ENCODE data around the gene ODR4. TPM values are rescaled to one million over a fixed set of nuclear protein-coding genes. Genes with fewer than 3 reads are reported as not detected.
"Not testable (repeated sequence)": the region's sequence is repeated elsewhere in the genome, so short reads cannot be mapped to it uniquely, and the experiment has no call there.

Gene ODR4
- total RNA-seq, 2 experiments from 2014 or later, result 11.5 to 12.0 TPM

- ChIA-PET POLR2A (no interaction called here), CTCF (interaction anchor here (0.6 to 0.7 kb wide), 3 partner anchors 21 to 1625 kb away, joined by 3 to 5 read pairs (median 3); no protein-coding TSS in a partner anchor)
- intact Hi-C loops (cut with micrococcal nuclease), result no loop called here
- no peaks in the 10 kb centered on the region for H3K9me3 Mint-ChIP-seq
- no peak overlapping the region for H3K27ac Mint-ChIP-seq
- no peak overlapping the region for H3K4me3 Mint-ChIP-seq
- H3K4me1 Mint-ChIP-seq (ENCODE audit: low read depth), result peaks cover 8% of the 10 kb centered on the region
- no peak for DNase-seq
- H3K36me3 Mint-ChIP-seq, result peaks cover 17% of the 10 kb centered on the region
- H3K27me3 Mint-ChIP-seq, result no peaks in the 10 kb centered on the region
Measured at GRCh38 chr1:186390925-186391324, 15.3 kb downstream of the ODR4 start.

GRCh38 chr1:186391841-186392240, 16.2 kb downstream of the ODR4 start:
- Mint-ChIP-seq H3K9me3 (no peaks in the 10 kb centered on the region), H3K4me1 (ENCODE audit: low read depth) (peaks cover 8% of the 10 kb centered on the region), H3K27me3 (no peaks in the 10 kb centered on the region), H3K27ac (no peak overlapping the region), H3K36me3 (peaks cover 17% of the 10 kb centered on the region), H3K4me3 (no peak overlapping the region)
- intact Hi-C loops (cut with micrococcal nuclease), result no loop called here
- ChIA-PET POLR2A (no interaction called here), CTCF (no interaction called here)
- DNase-seq, result no peak

- not testable (repeated sequence) for H3K4me3 Mint-ChIP-seq
- peaks cover 20% of the 10 kb centered on the region for H3K36me3 Mint-ChIP-seq
Measured at GRCh38 chr1:186392711-186393110, 17.1 kb downstream of the ODR4 start.

DNA sequence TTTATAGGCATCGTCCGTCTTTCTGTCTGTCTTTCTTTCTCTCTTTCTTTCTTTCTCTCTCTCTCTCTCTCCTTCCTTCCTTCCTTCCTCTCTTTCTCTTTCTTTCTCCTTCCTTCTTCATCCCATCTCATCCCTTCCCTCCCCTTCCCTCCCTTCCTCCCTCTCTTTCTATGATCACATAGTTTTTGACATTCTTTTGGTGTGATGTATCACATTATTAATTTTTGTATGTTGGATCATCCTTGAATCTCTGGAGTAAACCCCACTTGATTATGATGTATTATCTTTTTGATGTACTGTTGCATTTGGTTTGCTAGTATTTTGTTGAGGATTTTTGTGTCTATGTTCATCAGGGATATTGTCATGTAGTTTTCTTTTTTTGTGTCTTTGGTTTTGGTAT, 25.8 kb downstream of the ODR4 start:
- H3K27me3 Mint-ChIP-seq; CTCF ChIA-PET; H3K27ac Mint-ChIP-seq; DNase-seq; POLR2A ChIA-PET; H3K4me3 Mint-ChIP-seq; H3K9me3 Mint-ChIP-seq; H3K4me1 Mint-ChIP-seq (ENCODE audit: low read depth): not testable (repeated sequence)
- intact Hi-C loops (cut with micrococcal nuclease), result loop anchor here (5.0 to 10.0 kb wide), 2 partner anchors 76 to 213 kb away; no protein-coding TSS in a partner anchor
- H3K36me3 Mint-ChIP-seq, result peaks cover 21% of the 10 kb centered on the region

More at GRCh38 chr1:186392711-186393110, 17.1 kb downstream of the ODR4 start:
- intact Hi-C loops (cut with micrococcal nuclease); H3K27me3 Mint-ChIP-seq; H3K9me3 Mint-ChIP-seq; H3K27ac Mint-ChIP-seq; DNase-seq; H3K4me1 Mint-ChIP-seq (ENCODE audit: low read depth): not testable (repeated sequence)
- POLR2A ChIA-PET, result interaction anchor here (0.6 kb wide), 1 partner anchor 29 kb away, joined by 3 read pairs; no protein-coding TSS in a partner anchor
- CTCF ChIA-PET, result interaction anchor here (0.7 to 2.0 kb wide), 2 partner anchors 12 to 692 kb away, joined by 3 to 4 read pairs; no protein-coding TSS in a partner anchor

GRCh38 chr1:186403632-186404031, 28.0 kb downstream of the ODR4 start:
- H3K4me1 Mint-ChIP-seq (ENCODE audit: low read depth), result no peaks in the 10 kb centered on the region
- no peak for DNase-seq
- ChIA-PET POLR2A (interaction anchor here (1.0 kb wide), 1 partner anchor 29 kb away, joined by 4 read pairs; the partner anchor contains the start of genes ODR4 and TPR), CTCF (interaction anchor here (0.6 to 1.7 kb wide), 15 partner anchors 8 to 583 kb away, joined by 3 to 8 read pairs (median 3); partner anchors contain the start of genes ODR4 and TPR)
- H3K36me3 Mint-ChIP-seq, result peaks cover 29% of the 10 kb centered on the region
- no peak overlapping the region for H3K4me3 Mint-ChIP-seq
- no peaks in the 10 kb centered on the region for H3K9me3 Mint-ChIP-seq
- H3K27me3 Mint-ChIP-seq, result no peaks in the 10 kb centered on the region
- no peak overlapping the region for H3K27ac Mint-ChIP-seq
- intact Hi-C loops (cut with micrococcal nuclease), result loop anchor here (2.0 to 10.0 kb wide), 3 partner anchors 74 to 583 kb away; no protein-coding TSS in a partner anchor

DNA sequence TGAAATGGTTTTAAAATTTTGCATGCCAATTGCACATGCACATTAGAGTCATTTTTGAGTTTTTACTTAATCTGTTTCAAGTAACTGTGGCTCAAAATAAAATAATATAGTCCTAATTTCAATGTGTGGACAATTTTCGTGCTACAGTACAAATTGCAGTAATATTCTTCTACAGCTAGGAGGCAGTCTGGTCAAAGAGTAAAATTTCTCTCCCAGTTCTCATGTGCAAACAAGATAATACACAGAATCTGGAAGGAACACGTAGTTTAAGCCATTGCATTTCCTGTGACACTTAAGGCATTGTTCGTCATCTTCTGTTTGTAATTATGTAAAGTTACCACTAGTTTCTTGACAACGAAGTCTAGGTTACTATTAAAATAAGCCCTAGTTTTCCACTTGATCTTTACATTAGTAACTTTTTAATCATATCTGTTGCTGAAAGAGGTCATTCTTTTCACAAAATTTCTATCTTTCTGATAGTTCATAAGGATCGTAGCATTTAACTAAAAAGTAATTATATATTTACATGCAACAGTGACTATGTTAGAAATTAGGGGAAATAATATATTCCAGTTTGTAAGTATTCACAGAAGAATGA, 28.9 kb downstream of the ODR4 start:
- H3K27ac Mint-ChIP-seq, result no peak overlapping the region
- H3K9me3 Mint-ChIP-seq, result no peaks in the 10 kb centered on the region
- ChIA-PET POLR2A (interaction anchor here (1.0 kb wide), 1 partner anchor 30 kb away, joined by 4 read pairs; the partner anchor contains the start of genes ODR4 and TPR), CTCF (interaction anchor here (0.6 to 1.7 kb wide), 15 partner anchors 9 to 582 kb away, joined by 3 to 8 read pairs (median 3); partner anchors contain the start of genes ODR4 and TPR)
- no peak for DNase-seq
- no peaks in the 10 kb centered on the region for H3K4me1 Mint-ChIP-seq (ENCODE audit: low read depth)
- no peaks in the 10 kb centered on the region for H3K27me3 Mint-ChIP-seq
- H3K4me3 Mint-ChIP-seq, result no peak overlapping the region
- intact Hi-C loops (cut with micrococcal nuclease), result loop anchor here (2.0 to 10.0 kb wide), 3 partner anchors 73 to 582 kb away; no protein-coding TSS in a partner anchor
- H3K36me3 Mint-ChIP-seq, result peaks cover 26% of the 10 kb centered on the region

DNA sequence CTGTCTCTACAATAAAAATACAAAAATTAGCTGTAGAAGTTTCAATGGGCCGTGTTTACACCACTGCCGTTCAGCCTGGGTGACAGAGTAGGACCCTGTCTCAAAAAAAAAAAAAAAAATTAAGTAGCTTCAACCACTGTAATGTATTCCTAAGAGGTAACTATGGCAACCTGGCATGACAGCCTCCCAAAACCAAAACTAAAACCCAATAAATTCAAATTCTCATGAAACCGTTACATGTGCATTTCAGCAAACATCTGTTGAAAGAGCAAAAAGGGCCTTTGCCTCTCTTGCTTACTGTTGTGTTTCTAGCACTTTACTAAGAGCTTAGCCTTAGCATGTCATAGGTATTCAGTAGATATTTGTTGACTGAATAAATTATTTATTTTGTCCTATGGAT, 33.5 kb downstream of the ODR4 start:
- Mint-ChIP-seq H3K27ac (no peak overlapping the region), H3K4me1 (ENCODE audit: low read depth) (no peaks in the 10 kb centered on the region), H3K36me3 (peaks cover 14% of the 10 kb centered on the region), H3K9me3 (no peaks in the 10 kb centered on the region), H3K27me3 (no peaks in the 10 kb centered on the region), H3K4me3 (no peak overlapping the region)
- ChIA-PET POLR2A (no interaction called here), CTCF (interaction anchor here (1.2 to 1.3 kb wide), 2 partner anchors 9 to 73 kb away, joined by 3 to 4 read pairs; no protein-coding TSS in a partner anchor)
- no peak for DNase-seq
- intact Hi-C loops (cut with micrococcal nuclease), result loop anchor here (10.0 kb wide), 1 partner anchor 206 kb away; no protein-coding TSS in a partner anchor

DNA sequence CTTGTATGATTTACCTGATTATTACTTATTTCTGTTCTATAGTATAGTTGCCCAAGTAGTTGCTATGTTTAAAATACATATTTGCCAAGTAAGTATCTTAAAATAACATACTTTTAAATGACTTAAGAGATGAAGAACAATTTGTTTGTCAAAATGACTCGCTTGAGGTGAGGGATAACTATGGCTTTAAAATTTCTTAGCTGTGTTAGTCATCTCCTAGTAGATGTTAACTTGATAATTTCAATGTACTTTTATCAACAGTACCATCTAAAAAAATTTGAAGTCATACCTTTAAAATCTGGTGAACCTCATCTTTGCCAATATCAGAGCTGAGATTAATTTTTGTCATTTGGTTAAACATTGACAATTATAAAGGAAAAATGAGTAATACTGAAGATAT, 37.7 kb downstream of the ODR4 start:
- no peaks in the 10 kb centered on the region for H3K9me3 Mint-ChIP-seq
- no peaks in the 10 kb centered on the region for H3K4me1 Mint-ChIP-seq (ENCODE audit: low read depth)
- intact Hi-C loops (cut with micrococcal nuclease), result no loop called here
- POLR2A ChIA-PET, result no interaction called here
- H3K27me3 Mint-ChIP-seq, result no peaks in the 10 kb centered on the region
- no peak overlapping the region for H3K27ac Mint-ChIP-seq
- H3K36me3 Mint-ChIP-seq, result peaks cover 3% of the 10 kb centered on the region
- DNase-seq, result no peak
- H3K4me3 Mint-ChIP-seq, result no peak overlapping the region
- CTCF ChIA-PET, result interaction anchor here (1.5 kb wide), 1 partner anchor 9 kb away, joined by 3 read pairs; no protein-coding TSS in a partner anchor

GRCh38 chr1:186418503-186418902, 42.9 kb downstream of the ODR4 start:
- no peak overlapping the region for H3K27ac Mint-ChIP-seq
- intact Hi-C loops (cut with micrococcal nuclease), result no loop called here
- no peaks in the 10 kb centered on the region for H3K27me3 Mint-ChIP-seq
- H3K4me3 Mint-ChIP-seq, result no peak overlapping the region
- ChIA-PET POLR2A (no interaction called here), CTCF (no interaction called here)
- H3K4me1 Mint-ChIP-seq (ENCODE audit: low read depth), result peaks cover 11% of the 10 kb centered on the region
- no peak for DNase-seq
- H3K36me3 Mint-ChIP-seq, result peaks cover 18% of the 10 kb centered on the region
- no peaks in the 10 kb centered on the region for H3K9me3 Mint-ChIP-seq

GRCh38 chr1:186420311-186420710, 44.7 kb downstream of the ODR4 start:
- POLR2A ChIA-PET, result interaction anchor here (0.8 kb wide), 1 partner anchor 42 kb away, joined by 3 read pairs; no protein-coding TSS in a partner anchor
- CTCF ChIA-PET, result interaction anchor here (1.4 to 2.5 kb wide), 2 partner anchors 16 to 45 kb away, joined by 4 to 10 read pairs; partner anchors contain the start of genes ODR4 and TPR
- Mint-ChIP-seq H3K27me3 (no peaks in the 10 kb centered on the region), H3K4me1 (ENCODE audit: low read depth) (peaks cover 11% of the 10 kb centered on the region), H3K9me3 (no peaks in the 10 kb centered on the region), H3K4me3 (no peak overlapping the region), H3K27ac (no peak overlapping the region), H3K36me3 (peaks cover 20% of the 10 kb centered on the region)
- DNase-seq, result no peak
- intact Hi-C loops (cut with micrococcal nuclease), result no loop called here

DNA sequence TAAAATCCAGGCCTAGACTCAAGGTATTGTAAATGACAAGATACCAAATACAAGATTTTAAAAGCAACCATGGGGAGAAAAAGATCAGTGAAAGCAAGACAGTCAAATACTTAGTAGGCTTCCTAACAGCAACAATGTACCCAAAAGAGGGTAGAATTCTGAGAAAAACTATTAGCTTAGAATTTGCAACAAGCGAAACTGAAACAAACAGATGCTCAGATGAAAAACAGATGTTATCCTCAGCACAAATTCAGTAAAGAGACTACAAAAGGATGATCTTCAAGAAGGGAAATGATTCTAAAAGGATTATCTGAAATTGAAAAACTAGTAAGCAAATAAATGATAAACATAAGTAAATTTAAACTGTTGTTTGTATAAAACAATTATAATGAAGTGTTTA, 45.3 kb downstream of the ODR4 start:
- ChIA-PET POLR2A (no interaction called here), CTCF (interaction anchor here (2.5 kb wide), 1 partner anchor 46 kb away, joined by 10 read pairs; the partner anchor contains the start of genes ODR4 and TPR)
- no peak for DNase-seq
- H3K4me1 Mint-ChIP-seq (ENCODE audit: low read depth), result peaks cover 11% of the 10 kb centered on the region
- H3K27me3 Mint-ChIP-seq, result no peaks in the 10 kb centered on the region
- no peak overlapping the region for H3K4me3 Mint-ChIP-seq
- intact Hi-C loops (cut with micrococcal nuclease), result no loop called here
- H3K36me3 Mint-ChIP-seq, result peaks cover 20% of the 10 kb centered on the region
- no peaks in the 10 kb centered on the region for H3K9me3 Mint-ChIP-seq
- H3K27ac Mint-ChIP-seq, result no peak overlapping the region

- Mint-ChIP-seq H3K4me3 (no peak overlapping the region), H3K27me3 (no peaks in the 10 kb centered on the region), H3K4me1 (ENCODE audit: low read depth) (peaks cover 11% of the 10 kb centered on the region), H3K36me3 (peaks cover 20% of the 10 kb centered on the region), H3K9me3 (no peaks in the 10 kb centered on the region), H3K27ac (no peak overlapping the region)
- ChIA-PET POLR2A (no interaction called here), CTCF (interaction anchor here (2.5 kb wide), 1 partner anchor 46 kb away, joined by 10 read pairs; the partner anchor contains the start of genes ODR4 and TPR)
- intact Hi-C loops (cut with micrococcal nuclease), result no loop called here
- DNase-seq, result no peak
Measured at GRCh38 chr1:186421446-186421845, 45.8 kb downstream of the ODR4 start.
